ENCODE data around the gene DYSF.
A peak's percentile ranks its signal among the peaks of the same experiment; 100 is the strongest.

Gene DYSF

DNA sequence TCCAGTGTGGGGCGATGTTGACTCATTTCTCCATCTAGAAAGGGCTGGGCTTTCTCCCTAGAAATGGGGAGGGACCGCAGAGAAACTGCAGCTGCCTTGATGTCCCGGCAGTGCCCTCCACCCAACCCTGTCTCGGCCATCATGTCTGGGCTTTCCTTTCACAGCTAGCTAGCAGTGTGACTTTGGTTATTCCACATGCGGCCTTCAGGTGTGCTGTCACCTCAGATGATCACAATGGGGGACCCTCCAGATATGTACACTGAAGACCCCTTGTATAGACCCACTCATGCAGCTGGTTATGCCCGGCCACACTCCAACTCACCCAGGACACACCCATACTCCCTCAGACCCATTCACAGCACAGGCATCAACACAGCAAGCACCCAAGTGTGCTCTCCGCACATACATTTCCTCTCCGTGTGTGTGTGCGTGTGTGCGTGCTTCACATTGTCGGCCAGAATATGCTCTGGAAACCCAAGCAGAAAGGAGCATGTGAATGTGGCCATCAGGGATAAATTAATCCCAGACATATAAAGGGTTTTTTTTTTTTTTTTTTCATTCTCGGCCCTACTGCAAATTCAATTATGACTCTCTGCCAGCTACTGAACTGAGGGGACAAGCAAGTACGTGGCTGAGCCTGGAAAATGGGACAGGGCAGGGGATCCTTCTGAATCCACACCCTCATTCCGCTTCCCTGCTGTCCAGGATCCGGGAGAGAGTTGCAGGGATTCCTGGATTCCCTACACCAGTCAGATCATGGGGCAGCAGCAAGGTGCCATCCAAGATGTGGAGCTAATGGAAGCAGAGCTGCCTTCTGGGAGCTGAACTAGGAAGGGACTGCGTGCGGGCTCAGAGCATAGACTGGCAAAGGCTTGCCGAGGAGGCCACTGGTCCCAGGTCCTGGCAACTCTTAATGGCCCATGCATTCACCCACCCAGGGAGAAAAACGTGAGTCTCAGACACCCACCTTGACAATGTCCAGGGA is 240.2 kb downstream of the DYSF start:
- no peak for DNase-seq (ENCODE audit: low spot score)

DNA sequence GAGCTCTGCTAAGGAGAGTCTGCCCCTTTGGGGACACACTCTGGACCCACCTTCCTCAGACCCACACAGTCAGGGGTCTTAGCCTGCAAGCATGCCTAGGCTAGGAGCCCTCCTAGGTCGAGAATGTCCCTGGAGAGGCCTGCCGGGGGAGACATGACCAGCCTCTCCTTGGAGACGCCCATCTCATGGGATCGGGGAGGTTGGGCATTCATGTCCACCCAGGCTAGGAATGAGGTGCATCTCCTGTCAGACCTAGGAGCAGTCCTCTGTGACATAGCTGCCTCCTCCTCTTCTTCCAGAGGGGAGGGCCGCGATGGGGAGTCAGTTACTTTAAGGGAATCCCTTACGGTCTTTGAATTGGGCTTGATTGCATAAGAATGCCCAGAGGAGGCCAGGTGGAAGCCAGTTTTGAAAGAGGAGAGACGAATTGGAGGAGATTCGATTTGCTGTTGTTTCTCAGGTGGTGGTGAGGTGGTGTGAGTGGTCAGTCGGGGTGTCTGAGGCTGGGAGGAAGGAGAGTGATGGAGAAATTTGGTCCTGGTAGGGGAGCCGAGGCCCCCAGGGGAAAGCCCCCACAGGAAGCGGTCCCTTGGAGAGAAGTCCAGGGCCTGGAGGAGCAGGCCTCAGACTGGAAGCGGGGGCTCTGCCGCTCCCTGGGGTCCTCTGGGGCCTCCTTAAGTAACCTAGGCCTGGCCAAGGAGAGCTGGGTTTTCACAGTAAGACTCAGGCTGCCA is 241.3 kb downstream of the DYSF start:
- DNase-seq (ENCODE audit: low spot score) = no peak

DNA sequence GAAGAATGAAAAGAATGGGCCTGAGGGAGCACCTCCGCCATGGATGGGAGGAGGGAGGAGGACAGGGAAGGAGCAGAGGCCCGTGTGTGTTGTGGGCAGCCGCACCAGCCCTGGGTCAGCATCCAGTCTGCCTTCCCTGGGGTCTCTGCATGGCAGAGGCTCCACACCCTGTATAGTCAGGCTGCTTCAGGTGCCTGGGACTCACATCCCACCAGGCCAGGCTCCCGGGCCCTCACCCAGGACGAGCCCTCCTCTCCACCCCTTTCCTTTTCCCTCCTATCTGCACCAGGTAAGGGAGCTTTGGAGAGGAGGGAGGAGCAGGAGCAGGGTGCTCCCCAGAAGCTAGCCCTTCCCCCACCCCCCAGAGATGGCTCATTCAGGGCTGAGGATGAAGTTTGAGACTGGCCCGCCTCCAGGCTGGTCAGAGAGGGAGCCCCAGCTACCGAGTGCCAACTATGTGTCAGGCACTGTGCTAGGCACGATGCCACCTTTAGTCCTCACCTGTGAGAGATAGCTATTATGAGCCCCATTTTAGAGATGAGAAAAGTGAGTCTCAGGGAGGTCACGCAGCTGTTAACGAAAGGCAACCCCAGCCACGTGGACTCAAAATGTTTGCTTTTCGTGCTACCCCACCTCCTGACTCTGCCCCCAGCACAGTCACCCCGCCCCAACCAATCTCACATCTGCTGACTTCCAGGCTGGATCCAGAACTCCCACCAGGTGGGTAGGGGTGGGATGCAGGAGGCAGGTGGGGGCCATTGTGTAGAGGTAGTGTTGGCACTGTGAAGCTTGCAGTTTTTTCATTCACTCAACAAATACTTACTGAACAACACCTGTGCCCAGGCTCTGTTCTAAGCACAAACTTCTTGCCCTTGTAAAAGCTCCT is 242.1 kb downstream of the DYSF start:
- no peak for DNase-seq (ENCODE audit: low spot score)

DNA sequence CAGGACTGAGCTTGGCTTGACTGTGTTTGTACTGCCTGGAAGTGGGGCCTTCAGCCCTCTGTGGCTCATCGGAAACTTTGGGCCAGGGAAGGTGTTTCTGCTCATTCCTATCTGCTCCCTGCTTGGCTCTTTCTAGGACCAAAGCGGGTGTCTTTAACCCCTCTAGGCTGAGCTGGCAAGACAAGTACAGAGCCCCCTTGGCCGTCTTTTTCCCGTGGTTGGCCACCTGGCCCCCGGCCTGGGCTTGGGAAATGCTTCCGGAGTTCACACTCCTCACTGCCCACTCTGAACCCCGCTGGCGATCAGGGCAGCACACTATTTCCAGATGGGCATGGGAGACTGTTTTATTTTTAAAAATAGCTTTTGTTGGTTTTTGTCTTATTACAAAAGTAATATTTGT is 243.0 kb downstream of the DYSF start:
- no peak for DNase-seq (ENCODE audit: low spot score)

DNA sequence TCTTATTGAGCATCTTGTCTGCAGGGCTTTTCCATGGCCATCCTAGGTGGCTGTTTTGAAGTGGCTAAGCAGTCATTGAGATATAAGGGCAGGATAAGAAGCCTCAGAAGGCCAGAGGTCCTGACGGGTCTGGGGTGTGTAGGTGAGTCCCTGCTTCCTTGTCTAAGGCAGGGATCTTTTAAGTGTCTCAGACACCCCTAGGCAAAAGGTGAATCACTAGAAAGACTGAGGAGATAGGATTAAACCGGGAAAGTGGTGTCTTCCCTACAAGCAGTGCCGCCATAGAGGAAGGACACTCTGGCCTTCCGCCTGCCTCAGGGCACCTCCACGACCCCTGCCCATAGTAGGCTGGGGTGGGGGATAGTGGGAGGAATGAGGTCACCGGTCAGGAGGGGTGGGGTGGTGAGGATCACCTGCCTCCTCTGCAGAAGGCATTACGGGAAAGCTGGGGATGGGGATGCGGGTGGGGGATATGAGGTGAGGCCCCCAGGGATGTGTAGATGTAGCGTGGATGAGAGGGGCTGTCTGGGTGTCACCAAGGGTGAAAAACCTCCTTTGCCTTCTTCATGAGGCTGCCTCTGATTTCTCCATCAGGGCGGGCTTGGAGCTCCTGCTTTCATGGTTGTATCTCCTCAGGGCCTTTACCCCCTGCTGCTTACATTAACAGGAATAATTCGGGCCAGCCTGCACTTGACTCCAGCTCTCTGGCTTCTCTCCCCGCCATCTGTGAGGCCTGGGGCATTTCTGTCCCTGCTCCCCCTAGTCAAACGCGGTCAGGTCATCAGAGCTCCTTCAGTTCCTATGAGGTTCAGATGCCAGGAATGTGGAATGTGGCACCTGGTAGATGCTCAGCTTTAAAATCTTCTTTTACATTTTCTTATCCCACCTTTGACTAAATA is 244.0 kb downstream of the DYSF start:
- DNase-seq (ENCODE audit: low spot score) = no peak

DNA sequence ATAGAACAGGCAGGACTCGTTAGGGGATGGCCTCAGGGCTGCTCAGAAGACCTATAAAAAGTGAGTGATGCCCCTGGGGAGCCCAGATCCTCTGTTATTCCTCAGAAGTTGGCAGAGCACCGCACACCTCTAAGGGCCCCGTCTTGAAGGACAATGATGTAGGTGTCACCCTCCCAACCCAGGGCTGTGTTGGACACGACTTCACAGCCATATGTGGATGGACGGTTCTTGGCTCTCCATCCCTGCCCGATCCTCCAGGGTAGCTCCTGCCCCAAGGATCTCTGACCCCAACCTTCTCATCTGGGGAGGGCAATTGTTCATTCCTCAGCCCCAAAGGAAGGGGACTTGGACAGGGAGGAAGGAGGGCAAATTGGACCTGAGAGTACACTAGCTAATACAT is 246.1 kb downstream of the DYSF start:
- no peak for DNase-seq (ENCODE audit: low spot score)

DNA sequence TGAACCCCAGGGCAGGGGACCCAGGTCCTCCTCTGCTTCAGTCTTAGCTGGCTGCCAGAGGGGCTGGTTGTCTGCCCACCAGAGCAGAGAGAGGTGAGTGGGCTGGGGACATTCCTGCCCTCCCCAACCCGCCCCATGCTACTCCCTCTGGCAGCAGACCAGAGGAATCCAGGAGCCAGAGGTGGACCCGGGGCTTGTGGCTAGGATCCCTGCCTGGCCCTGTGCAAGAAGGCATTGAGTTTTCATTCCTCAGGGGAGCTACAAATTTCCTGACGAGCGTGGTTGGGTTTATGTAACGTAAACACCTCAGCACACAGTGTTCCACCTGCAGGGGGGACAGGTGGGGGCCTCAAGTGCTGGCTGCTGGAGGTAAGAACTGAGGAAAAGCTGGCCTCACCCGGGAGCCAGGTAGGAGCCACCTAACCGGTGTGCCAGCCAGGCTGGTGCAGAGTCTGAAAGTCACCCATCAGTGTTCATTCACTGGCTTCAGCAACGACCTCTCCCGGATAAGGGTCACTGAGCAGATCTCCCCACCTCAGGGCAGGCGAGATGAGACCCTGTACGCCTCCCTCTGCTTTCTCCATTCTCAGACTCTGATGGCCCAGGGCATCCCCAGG is 246.8 kb downstream of the DYSF start:
- DNase-seq (ENCODE audit: low spot score) = no peak

DNA sequence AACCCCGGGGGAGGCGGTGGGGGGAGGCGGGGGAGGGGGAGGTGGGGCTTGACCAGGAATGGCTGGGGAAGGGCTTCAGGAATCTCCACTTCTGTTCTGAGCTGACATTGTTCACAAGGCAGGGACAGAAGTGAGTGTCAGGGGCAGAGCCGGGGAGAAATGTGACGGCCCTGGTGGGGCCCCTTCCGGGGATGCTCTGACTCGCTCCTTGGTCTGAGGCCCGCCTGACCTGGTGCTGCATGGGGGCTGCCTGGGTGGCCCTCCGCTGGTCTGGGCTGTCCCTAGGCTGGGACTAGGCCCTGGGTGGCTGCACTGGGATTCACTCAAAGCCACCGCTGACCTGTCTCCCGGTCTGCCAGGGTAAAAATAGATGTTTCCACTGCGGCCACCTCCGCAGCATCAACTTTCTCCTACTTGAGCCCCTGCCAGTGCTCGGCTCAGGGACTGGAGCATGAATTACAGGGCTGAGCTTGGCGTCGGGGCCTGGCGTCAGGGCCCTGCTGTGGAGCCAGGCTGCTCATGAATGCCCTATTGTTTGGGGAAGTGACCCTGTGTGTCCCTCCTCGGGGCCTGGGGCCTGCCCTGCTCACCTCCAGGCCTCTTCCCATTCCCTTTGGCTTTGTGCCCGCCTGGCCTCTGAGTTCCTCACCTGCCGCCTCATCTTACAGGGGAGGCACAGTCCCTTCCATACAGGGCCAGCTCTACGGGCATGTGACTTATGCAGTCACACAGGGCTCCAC is 247.5 kb downstream of the DYSF start:
- peak; percentile 72 for DNase-seq (ENCODE audit: low spot score)

DNA sequence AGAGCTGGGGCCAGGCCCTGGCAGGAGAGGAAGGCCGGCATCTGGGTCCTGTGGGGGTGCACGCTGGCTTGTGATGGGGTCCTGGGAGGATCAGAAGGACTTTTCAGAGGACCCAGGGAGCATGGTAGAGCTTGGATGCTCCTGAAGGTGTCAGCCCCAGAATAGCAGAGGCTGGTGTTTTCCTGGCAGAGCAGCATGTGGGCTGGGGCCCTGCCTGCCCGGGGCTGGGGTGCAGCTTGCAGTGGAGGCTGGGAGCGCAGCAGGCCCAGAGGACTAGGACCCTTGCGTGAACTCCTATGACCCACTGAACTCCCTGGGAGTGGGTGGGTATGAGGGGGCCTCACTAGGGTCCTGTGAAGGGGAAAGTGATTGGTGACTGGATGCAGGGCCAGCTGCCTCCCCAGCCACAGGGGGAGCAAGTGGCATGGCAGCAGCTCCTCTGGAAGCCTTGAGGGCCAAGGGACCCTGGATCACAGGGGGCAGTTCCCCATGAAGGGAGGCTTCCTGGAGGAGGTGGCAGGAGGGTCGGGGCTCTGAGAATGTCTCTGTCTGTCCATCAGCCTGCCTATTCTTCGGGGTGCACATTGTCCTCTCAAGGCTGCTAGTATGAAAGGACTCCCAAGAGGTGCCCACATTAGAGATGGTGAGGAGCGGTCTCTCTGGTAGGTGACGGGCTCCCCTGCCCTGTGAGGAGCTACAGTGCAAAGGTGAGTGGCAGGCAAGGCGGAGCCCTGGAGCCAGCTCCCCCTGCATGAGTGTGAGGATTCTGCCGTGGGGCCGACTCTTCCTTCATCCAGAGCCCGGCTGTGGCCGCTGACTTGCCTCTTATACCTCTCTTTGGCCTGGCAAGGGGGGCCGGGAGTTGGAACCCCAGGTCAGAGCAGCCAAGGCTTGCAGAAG is 249.0 kb downstream of the DYSF start:
- DNase-seq (ENCODE audit: low spot score) = no peak

DNA sequence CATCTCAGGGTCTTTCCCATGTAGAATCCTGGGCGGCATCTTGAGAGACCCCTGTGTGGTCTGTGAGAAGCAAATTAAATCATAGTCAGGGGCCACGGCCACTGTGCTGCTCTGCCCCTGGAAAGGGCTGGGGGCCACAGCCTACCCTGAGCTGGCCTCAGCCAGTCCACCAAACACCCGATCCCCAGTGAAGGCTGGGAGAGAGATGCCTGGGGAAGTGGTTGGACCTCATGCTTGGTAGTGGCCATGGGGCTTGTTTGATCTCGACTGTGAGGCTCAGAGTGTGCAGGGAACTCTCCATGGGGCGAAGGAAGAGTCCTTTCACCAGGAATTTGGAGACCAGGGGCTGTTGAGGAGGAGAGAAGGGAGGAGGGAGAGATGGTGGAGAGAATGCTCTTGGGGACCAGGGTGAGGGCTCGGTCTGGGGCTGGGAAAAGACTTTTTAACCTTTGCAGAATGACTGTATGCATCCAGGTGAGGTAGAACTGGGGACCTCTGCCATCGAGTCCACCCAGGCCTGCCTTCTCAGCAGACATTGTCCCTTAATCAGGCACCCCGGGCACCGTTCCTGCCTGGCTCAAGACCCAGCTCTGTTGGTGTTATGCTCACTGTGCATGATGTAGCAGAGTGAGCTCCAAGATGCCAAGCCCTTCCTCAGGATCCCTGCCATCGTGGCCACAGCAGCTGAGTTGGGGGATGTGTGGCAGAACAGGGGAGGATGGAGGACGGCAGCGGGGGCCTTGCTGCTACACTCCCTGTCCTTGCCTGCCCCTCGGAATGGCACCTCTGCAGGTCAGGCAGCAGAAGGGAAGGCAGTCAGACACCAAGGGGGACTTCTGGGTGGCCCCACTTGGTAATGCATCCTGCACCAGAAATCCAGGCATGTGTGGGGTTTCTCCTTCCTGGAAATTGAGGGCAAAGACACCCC is 249.9 kb downstream of the DYSF start:
- DNase-seq (ENCODE audit: low spot score) = no peak

DNA sequence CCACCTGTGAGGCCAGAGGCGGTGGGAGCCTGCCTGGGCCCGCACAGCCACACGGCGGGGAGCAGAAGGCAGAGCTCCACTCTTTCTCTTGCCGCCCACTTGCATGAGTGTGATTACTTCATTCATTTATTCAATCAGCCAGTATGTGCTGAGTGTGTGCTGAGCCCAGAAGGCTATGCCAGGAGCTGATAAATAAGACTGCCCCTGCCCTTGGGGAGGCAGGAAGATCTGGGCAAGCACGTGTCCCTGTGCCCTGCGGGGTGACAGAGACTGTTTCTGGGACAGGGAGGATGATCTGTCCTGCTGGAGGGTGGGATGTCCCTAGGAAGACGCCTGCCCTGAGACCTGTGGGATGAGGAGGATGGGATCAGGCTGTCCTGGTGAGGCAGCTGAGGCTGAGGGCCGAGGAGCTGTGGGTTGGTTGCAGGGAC is 250.8 kb downstream of the DYSF start:
- DNase-seq (ENCODE audit: low spot score) = no peak

DNA sequence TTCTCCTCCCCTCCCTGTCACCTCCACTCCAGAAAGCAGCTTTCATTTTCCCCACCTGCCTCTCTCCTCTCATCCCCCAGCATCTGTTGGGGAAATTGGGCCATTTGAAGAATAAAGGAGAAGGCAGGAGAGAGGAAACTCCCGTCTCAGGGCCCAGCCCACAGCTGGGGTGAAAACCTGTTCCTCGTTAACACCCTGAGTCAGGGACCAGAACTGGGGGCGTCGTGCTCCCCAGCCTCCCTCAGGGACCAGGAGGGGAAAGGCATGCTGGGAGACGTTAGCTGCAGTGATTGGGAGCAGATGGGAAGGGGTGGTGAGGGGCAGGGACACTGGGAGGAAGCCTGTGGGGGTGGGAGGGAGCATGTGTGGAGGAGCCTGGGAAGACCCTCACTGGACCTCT is 251.3 kb downstream of the DYSF start:
- DNase-seq (ENCODE audit: low spot score) = no peak

DNA sequence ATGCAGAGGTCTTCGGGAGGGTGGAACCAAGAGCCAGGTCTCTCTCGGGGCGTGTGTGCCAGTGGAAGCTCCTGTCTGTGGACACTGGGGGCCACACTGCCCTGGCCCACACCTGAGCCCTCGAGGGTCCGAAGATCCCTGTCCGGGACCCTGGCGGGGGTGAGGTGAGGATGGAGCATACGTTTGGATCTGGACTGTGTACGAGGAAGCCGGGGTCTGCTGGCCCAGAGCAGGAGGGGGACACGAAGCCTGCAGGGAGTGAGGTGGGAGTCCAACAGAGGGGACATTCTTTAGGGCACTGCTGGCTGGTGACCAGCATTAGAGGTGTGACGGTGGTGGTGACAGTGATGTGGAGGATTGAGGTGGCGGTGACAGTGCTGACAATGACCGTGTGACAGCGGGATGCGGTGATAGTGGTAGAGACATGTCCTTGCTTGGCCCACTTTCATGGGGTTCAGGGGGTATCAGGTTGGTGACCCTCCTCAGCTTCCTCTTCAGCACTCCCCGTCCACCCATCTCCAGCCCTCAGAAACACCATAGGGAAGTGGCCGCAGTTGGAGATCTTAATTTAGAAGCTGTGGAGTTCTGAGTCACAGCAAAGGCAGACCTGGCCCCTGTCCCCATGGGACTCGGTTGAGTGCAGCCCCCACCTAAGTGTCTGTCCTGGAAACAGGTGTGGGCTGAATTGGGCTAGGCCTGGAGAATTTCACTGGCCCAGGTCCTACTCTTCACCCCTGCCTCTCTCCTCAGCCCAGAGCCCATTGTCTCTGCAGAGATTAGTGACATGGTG is 252.0 kb downstream of the DYSF start:
- no peak for DNase-seq (ENCODE audit: low spot score)

DNA sequence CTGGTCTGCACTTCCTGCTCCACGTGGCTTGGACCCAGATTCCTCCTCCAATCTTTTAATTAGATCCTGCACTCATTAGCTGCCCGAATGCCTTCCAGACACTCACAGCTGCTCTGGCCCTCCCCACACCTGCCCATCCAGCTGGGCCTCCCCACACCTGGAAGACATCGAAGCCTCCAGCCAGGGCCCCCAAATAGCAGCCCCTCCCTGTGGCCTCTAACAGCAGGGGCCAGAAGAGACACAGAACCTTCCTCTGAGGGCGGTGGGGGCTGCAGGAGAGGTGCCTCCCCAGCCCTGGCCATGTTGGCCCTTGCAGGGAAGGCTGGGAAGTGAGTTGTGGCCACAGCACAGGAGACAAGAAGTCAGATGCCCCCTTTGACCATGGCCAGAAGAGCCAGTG is 252.8 kb downstream of the DYSF start:
- no peak for DNase-seq (ENCODE audit: low spot score)

DNA sequence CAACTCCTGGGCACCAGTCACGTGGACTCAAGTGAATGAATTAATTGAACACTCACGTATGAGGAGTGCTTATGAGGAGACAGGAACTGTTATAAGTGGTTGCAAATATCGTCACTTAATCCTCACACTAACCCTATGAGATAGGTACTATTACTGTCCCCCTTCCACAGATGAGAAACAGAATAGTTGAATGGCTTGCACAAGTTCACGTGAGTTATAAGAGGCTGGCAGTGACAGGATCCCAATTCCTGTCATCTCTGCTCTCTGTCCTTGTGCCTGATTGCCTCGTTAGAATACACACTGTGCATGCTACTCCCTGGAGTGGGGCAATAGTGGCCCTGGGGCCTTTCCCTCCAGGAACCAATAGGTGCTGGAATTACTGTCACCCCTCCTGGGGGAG is 253.5 kb downstream of the DYSF start:
- no peak for DNase-seq (ENCODE audit: low spot score)

DNA sequence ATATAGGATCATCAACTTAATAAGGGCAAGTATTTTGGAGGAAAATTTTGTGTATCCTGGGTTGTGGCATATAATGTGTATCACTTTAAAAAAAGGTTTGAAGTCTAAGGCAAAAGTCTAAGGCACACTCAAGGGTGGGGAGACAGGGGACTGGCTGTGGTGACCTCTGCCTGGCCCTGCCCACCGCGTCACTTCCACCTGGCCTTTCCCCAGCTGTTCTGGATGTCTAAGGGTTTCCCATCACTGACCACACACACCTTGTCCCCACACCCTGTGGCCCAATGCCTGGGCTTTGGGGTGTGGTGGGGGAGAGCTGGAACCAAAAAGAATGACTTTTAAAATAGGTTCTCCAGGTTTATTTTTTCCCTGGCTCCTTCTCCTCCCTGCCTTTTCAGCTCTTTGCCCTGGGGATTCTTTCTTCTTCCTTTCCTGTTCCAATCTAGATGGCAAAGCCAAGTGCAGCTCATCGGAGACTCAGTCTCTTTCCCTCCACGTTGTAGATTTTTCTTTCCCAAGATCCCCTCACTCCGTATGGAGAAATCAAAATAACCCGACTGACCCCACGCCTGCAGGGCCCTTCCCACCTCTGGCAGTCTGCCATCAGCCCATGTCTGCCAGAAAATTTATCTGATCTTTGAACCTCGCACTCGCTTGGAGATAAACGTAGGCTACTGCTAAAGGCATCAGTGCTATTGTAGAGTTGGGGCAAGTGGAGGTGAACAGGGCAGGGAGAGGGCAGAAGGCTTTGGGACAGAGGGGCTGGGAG is 257.2 kb downstream of the DYSF start:
- DNase-seq (ENCODE audit: low spot score) = no peak

All from AG20443 (cell line).